Neural progenitor cell (in vitro differentiated cells): ENCODE measurements around the gene HABP4. TPM values are rescaled to one million over a fixed set of nuclear protein-coding genes. Genes with fewer than 3 reads are reported as not detected.

Experiments
- DNase-seq: peaks from one replicate; pipeline ENCODE4 v3.0.0-alpha.2; 2016; ENCODE audit warnings: low spot score
- H2AFZ ChIP-seq: fragments of 200-600 bp; sonication (generic); replicated peaks from 2 replicates; pipeline ENCODE4 v1.6.1; 2016; ENCODE audit warnings: antibody characterized with exemption
- H3F3A ChIP-seq: fragments of 200-600 bp; sonication (generic); 2 replicates; pipeline ENCODE4 v1.6.1; 2016; ENCODE audit warnings: antibody characterized with exemption, low read depth
- H3K27ac ChIP-seq: fragments of 200-600 bp; sonication (generic); 2 replicates; pipeline ENCODE4 v1.5.1; 2016; ENCODE audit warnings: mild to moderate bottlenecking
- H3K27me3 ChIP-seq: fragments of 200-600 bp; sonication (generic); 2 replicates; pipeline ENCODE4 v1.6.1; 2016; ENCODE audit warnings: mild to moderate bottlenecking, moderate library complexity
- H3K36me3 ChIP-seq: fragments of 200-600 bp; sonication (generic); 2 replicates; pipeline ENCODE4 v1.5.1; 2016
- H3K4me1 ChIP-seq: fragments of 200-600 bp; sonication (generic); 2 replicates; pipeline ENCODE4 v1.6.1; 2016; ENCODE audit warnings: mixed run types
- H3K4me2 ChIP-seq: fragments of 200-600 bp; sonication (generic); 2 replicates; pipeline ENCODE4 v1.6.1; 2016
- H3K4me3 ChIP-seq: fragments of 200-600 bp; sonication (generic); 2 replicates; pipeline ENCODE4 v1.5.1; 2016
- H3K79me2 ChIP-seq: fragments of 200-600 bp; sonication (generic); 2 replicates; pipeline ENCODE4 v1.6.1; 2016; ENCODE audit warnings: low read depth
- H3K9ac ChIP-seq: fragments of 200-600 bp; sonication (generic); 2 replicates; pipeline ENCODE4 v1.6.1; 2016
- H3K9me3 ChIP-seq: fragments of 200-600 bp; sonication (generic); 2 replicates; pipeline ENCODE4 v1.5.1; 2016; ENCODE audit warnings: low read depth
- H4K20me1 ChIP-seq: fragments of 200-600 bp; sonication (generic); 2 replicates; pipeline ENCODE4 v1.6.1; 2016; ENCODE audit warnings: low read depth
- H3K27ac Mint-ChIP-seq: 3 replicates; pipeline ENCODE4 v1.8.0; 2021; ENCODE audit warnings: mixed read lengths
- H3K27me3 Mint-ChIP-seq: 2 replicates; pipeline ENCODE4 v1.8.0; 2022; ENCODE audit warnings: low read depth, mild to moderate bottlenecking, inconsistent platforms, moderate library complexity, mixed read lengths; ENCODE audit not compliant: insufficient read depth
- H3K36me3 Mint-ChIP-seq: 3 replicates; pipeline ENCODE4 v1.8.0; 2021; ENCODE audit warnings: mixed read lengths
- H3K4me1 Mint-ChIP-seq: 3 replicates; pipeline ENCODE4 v1.8.0; 2021; ENCODE audit warnings: mixed read lengths
- H3K4me3 Mint-ChIP-seq: 3 replicates; pipeline ENCODE4 v1.8.0; 2021; ENCODE audit warnings: mild to moderate bottlenecking, moderate library complexity, mixed read lengths
- H3K9me3 Mint-ChIP-seq: 3 replicates; pipeline ENCODE4 v1.8.0; 2020; ENCODE audit warnings: mixed read lengths
- CTCF ChIP-seq: fragments of 200-600 bp; sonication (generic); IDR thresholded peaks from 2 replicates; pipeline ENCODE4 v1.5.1; 2017; ENCODE audit warnings: antibody characterized with exemption, mild to moderate bottlenecking
- EZH2 ChIP-seq: fragments of 200-600 bp; sonication (generic); IDR thresholded peaks from 2 replicates; pipeline ENCODE4 v1.6.1; 2017; ENCODE audit warnings: antibody characterized with exemption, mild to moderate bottlenecking, moderate library complexity
- EZH2phosphoT487 ChIP-seq: fragments of 200-600 bp; sonication (generic); IDR thresholded peaks from 2 replicates; pipeline ENCODE4 v1.6.1; 2017; ENCODE audit warnings: antibody characterized with exemption
- total RNA-seq: library from RNA; depleted of rRNA; stranded (reverse); fragments of >200 nt; gene quantifications from 2 replicates; pipeline ENCODE4 v1.2.3, GENCODE V29; 2015; ENCODE audit warnings: low replicate concordance

Gene HABP4
- total RNA-seq, 1 donor from 2014 or later = 12.3 TPM

GRCh38 chr9:96425500-96426169 lies 24.3 kb upstream of the HABP4 start:
- Mint-ChIP-seq H3K4me3 (no peak overlapping the region), H3K27ac (no peak overlapping the region), H3K4me1 (peaks cover 16% of the 10 kb centered on the region), H3K9me3 (no peaks in the 10 kb centered on the region), H3K27me3 (peaks cover 4% of the 10 kb centered on the region), H3K36me3 (no peaks in the 10 kb centered on the region)
- H3K9me3 ChIP-seq = no peaks in the 10 kb centered on the region
- H3K27me3 ChIP-seq = no peaks in the 10 kb centered on the region
- H3K4me2 ChIP-seq = no peak overlapping the region
- no peak overlapping the region for H3K27ac ChIP-seq
- H2AFZ ChIP-seq = no peak overlapping the region
- no peaks in the 10 kb centered on the region for H3K79me2 ChIP-seq
- peaks cover 5% of the 10 kb centered on the region for H3K4me1 ChIP-seq
- peaks cover 4% of the 10 kb centered on the region for H3F3A ChIP-seq
- no peak for DNase-seq
- no peaks in the 10 kb centered on the region for H4K20me1 ChIP-seq
- TF ChIP-seq EZH2phosphoT487 (no peak), EZH2 (no peak), CTCF (no peak)
- no peak overlapping the region for H3K9ac ChIP-seq
- no peaks in the 10 kb centered on the region for H3K36me3 ChIP-seq
- H3K4me3 ChIP-seq = no peak overlapping the region

- H3K27me3 Mint-ChIP-seq = peaks cover 2% of the 10 kb centered on the region
- no peak overlapping the region for H2AFZ ChIP-seq
- H3K4me3 Mint-ChIP-seq = no peak overlapping the region
- no peaks in the 10 kb centered on the region for H3K36me3 Mint-ChIP-seq
- no peaks in the 10 kb centered on the region for H3K36me3 ChIP-seq
- no peak overlapping the region for H3K27ac ChIP-seq
- no peaks in the 10 kb centered on the region for H4K20me1 ChIP-seq
- no peak overlapping the region for H3K27ac Mint-ChIP-seq
- H3F3A ChIP-seq = no peaks in the 10 kb centered on the region
- H3K9ac ChIP-seq = no peak overlapping the region
- H3K79me2 ChIP-seq = no peaks in the 10 kb centered on the region
- no peaks in the 10 kb centered on the region for H3K4me1 Mint-ChIP-seq
- no peak overlapping the region for H3K4me3 ChIP-seq
- DNase-seq = no peak
- H3K4me2 ChIP-seq = no peak overlapping the region
- H3K27me3 ChIP-seq = no peaks in the 10 kb centered on the region
- no peaks in the 10 kb centered on the region for H3K9me3 Mint-ChIP-seq
- no peaks in the 10 kb centered on the region for H3K9me3 ChIP-seq
- no peaks in the 10 kb centered on the region for H3K4me1 ChIP-seq
- no peak for TF ChIP-seq EZH2phosphoT487
These were observed 20.2 kb upstream of the HABP4 start for GRCh38 chr9:96429732-96430131.

GRCh38 chr9:96430377-96430776 lies 19.6 kb upstream of the HABP4 start:
- H3K36me3 Mint-ChIP-seq = no peaks in the 10 kb centered on the region
- Histone ChIP-seq H3K9ac (no peak overlapping the region), H3K4me1 (no peaks in the 10 kb centered on the region), H3K27me3 (no peaks in the 10 kb centered on the region), H3K4me3 (no peak overlapping the region), H3K9me3 (no peaks in the 10 kb centered on the region), H3K27ac (no peak overlapping the region), H3K4me2 (no peak overlapping the region), H2AFZ (no peak overlapping the region), H3K79me2 (no peaks in the 10 kb centered on the region), H3F3A (no peaks in the 10 kb centered on the region), H4K20me1 (no peaks in the 10 kb centered on the region), H3K36me3 (no peaks in the 10 kb centered on the region)
- TF ChIP-seq EZH2phosphoT487 (no peak), EZH2 (no peak), CTCF (no peak)
- H3K4me1 Mint-ChIP-seq = no peaks in the 10 kb centered on the region
- H3K27ac Mint-ChIP-seq = no peak overlapping the region
- H3K9me3 Mint-ChIP-seq = no peaks in the 10 kb centered on the region
- H3K4me3 Mint-ChIP-seq = no peak overlapping the region
- H3K27me3 Mint-ChIP-seq = peaks cover 2% of the 10 kb centered on the region
- DNase-seq = no peak

GRCh38 chr9:96435345-96435744 lies 14.6 kb upstream of the HABP4 start:
- Histone ChIP-seq H3K9ac (no peak overlapping the region), H3K4me3 (no peak overlapping the region), H3K27ac (no peak overlapping the region), H3K4me1 (no peaks in the 10 kb centered on the region), H3K4me2 (no peak overlapping the region), H3K36me3 (no peaks in the 10 kb centered on the region), H2AFZ (no peak overlapping the region), H3K79me2 (no peaks in the 10 kb centered on the region), H3F3A (no peaks in the 10 kb centered on the region), H3K9me3 (no peaks in the 10 kb centered on the region), H4K20me1 (no peaks in the 10 kb centered on the region), H3K27me3 (no peaks in the 10 kb centered on the region)
- H3K9me3 Mint-ChIP-seq = no peaks in the 10 kb centered on the region
- DNase-seq = no peak
- no peak overlapping the region for H3K27ac Mint-ChIP-seq
- peaks cover 5% of the 10 kb centered on the region for H3K27me3 Mint-ChIP-seq
- TF ChIP-seq EZH2phosphoT487 (no peak), EZH2 (no peak), CTCF (no peak)
- H3K4me3 Mint-ChIP-seq = no peak overlapping the region
- H3K36me3 Mint-ChIP-seq = no peaks in the 10 kb centered on the region
- peaks cover 9% of the 10 kb centered on the region for H3K4me1 Mint-ChIP-seq
